Cardiac fibroblast (primary cell): Measurements from ENCODE around the gene IMMP2L.

Experiments used
- DNase-seq, 2 donors: peaks; one replicate each; pipeline versions ENCODE4 v3.0.0 to v3.0.0-alpha.2; 2010; ENCODE audit warnings: low read depth in 2 of 2
- H3K4me3 ChIP-seq, 2 donors: replicated peaks in 1 of 2; 1 replicate in 1 of 2; 2 replicates in 1 of 2; pipeline ENCODE4 v1.5.1; 2011; ENCODE audit warnings: low read depth in 2 of 2, low read length in 2 of 2, mild to moderate bottlenecking in 2 of 2, moderate library complexity in 1 of 2
- TF ChIP-seq, protein P1 (sequence below): IDR thresholded peaks from one replicate; pipeline ENCODE4 v1.5.1; 2011; ENCODE audit warnings: low read depth, mild to moderate bottlenecking, low read length, inconsistent platforms

IMMP2L gene

DNA sequence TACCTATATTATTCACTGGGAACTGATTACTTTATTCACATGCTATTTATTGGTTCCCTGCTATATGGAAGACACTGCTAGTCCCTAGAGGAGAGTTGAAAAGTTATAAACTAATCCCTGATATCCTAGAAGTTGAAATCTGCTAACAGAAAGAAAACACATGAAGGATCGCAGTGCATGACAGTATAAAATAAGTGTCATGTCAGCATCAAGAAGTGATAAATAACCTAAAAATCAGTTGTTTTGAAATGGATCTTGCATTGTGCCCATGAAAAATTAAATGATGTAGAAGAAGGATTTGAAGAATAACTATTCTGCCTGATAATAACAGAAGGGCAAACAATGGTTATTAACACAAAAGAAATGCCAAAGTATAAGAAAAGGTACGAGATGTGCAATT, 764.6 kb downstream of the IMMP2L start:
- H3K4me3 ChIP-seq = no peak overlapping the region
- DNase-seq = no peak
- TF ChIP-seq, protein P1, sequence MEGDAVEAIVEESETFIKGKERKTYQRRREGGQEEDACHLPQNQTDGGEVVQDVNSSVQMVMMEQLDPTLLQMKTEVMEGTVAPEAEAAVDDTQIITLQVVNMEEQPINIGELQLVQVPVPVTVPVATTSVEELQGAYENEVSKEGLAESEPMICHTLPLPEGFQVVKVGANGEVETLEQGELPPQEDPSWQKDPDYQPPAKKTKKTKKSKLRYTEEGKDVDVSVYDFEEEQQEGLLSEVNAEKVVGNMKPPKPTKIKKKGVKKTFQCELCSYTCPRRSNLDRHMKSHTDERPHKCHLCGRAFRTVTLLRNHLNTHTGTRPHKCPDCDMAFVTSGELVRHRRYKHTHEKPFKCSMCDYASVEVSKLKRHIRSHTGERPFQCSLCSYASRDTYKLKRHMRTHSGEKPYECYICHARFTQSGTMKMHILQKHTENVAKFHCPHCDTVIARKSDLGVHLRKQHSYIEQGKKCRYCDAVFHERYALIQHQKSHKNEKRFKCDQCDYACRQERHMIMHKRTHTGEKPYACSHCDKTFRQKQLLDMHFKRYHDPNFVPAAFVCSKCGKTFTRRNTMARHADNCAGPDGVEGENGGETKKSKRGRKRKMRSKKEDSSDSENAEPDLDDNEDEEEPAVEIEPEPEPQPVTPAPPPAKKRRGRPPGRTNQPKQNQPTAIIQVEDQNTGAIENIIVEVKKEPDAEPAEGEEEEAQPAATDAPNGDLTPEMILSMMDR = no peak

DNA sequence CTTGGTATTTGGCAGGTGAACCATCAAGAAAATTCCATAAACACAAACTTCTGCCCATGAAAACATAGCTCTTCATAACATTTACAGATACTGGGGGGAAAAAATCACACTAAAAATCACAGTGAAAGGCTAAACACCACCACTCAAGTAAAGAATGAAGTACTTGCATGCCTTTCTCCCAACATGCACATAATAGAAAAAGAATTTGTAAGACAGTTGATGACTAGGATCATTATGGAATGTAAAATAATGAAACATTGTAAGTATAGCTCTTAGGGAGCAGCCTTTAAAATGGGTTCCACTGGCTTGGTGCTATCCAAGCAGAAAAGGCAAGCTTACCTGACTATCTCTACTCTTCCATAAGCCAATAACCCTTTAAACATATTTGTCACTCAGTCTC, 771.3 kb downstream of the IMMP2L start:
- TF ChIP-seq, protein P1 = no peak
- DNase-seq = no peak
- H3K4me3 ChIP-seq = no peak overlapping the region

DNA sequence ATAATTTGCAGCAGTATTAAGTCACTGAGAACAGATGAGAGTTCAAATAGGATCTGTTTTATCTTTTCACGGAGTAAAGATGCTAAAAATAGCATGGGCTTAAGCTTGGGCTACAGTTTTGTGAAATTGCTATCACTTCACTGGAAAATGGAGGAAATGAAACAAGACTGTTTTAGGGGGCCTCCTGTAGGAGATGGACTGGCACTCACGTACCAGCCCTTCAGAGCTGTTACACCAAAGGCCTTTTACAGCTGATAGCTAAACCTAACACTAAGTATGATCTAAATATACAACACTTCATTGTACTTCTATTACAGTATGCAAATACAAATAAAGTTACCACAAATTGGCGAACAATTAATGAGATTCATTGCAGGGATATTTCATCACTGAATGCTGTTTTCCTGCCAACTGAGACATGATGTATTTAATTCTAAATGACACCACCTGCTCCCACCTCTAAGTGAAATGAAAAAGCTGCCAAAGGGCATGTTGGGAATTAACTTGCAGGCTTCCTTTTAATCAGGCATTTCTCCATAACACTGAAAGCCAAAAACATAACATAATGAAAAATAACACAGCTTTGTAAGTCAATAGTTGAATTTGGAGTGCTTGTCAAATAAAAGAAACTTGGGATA, 775.8 kb downstream of the IMMP2L start:
- TF ChIP-seq, protein P1 = no peak
- H3K4me3 ChIP-seq = no peak overlapping the region
- DNase-seq = no peak

DNA sequence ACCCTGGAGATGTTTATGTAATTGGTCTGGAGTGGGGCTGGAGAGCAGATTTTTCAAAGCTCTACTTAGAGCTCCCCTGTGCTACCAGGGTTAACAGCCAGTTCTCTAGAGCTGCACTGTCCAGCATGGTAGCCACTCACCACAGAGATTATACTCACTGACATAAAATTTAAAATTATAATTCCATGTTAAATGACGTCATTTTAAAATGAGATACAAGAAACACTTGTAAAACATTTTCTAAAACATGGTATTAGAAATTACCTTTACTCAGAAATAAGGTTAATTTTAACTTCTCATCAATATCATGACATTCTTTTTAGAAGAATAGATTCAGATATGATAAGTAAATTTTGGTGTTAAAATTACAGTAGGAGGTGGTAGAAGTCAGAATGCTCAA, 777.5 kb downstream of the IMMP2L start:
- no peak for DNase-seq
- TF ChIP-seq, protein P1 = no peak
- H3K4me3 ChIP-seq = no peak overlapping the region

DNA sequence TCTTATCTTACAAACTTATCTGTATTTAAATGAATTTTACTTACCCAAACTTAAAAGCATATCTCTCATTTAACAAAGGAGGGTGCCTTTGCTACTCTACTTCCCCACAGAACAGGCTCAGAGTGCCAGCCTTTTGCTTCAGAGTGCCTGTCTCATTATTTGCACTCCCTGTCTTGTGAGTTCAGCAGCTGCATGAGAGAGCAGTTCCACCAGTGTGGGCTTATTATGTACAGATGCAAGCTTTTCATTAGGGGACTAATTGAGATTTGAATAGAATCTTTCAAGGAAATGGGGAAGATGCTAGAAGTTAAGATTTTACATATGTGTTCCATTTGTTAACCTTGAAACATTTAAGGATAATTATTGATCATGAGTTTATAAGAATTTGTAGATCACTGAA, 781.6 kb downstream of the IMMP2L start:
- TF ChIP-seq, protein P1 = no peak
- no peak for DNase-seq
- H3K4me3 ChIP-seq = no peak overlapping the region

DNA sequence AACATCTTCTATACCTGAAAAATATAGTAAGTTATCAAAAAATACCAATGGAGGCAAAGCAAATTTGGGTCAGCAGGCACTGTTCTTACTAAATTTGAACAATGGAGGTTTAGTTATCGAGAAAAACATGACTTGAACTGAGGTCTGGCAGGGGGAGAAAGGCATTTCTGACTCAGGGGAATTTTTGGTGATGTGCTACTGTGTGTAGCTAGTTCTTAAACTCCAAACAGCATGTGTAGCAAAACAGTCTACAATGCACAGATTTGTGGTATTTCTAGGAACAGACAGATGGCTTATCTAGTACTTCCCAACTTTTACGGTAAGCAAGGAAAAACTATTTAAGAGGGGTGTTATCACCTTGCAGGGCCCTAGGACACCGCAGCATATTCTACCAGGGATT, 783.0 kb downstream of the IMMP2L start:
- TF ChIP-seq, protein P1 = no peak
- H3K4me3 ChIP-seq = no peak overlapping the region
- no peak for DNase-seq

DNA sequence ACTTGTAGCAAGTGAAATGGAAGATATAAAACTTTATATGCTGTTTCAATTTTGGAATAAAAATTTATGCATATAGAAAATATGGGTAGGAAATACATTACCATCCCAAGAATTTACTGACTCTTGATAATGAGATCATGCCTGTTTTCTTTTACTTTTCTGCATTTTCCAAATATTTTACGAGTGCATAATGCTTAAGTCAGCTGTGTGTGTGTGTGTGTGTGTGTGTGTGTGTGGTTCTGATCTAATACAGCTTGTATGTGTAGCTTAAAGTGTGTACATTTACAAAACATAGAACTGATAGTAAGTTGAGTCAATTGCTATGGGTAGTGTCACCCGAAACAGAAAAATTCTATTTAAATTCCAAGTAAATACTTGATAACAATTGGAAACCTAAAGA, 787.2 kb downstream of the IMMP2L start:
- TF ChIP-seq, protein P1 = no peak
- H3K4me3 ChIP-seq = no peak overlapping the region
- DNase-seq = peak in 1 of 2 donors; percentile 54
